ENCODE results near the gene TOP1.

TOP1 gene

GRCh38 chr20:41037179-41037578 is 8.6 kb downstream of the TOP1 start:
- no peak for DNase-seq (ENCODE audit: low read depth)

GRCh38 chr20:41038149-41038877 is 9.7 kb downstream of the TOP1 start:
- DNase-seq (ENCODE audit: low read depth), result no peak

GRCh38 chr20:41038878-41039404 is 10.3 kb downstream of the TOP1 start:
- DNase-seq (ENCODE audit: low read depth), result no peak

- DNase-seq (ENCODE audit: low read depth), result no peak
These were observed 12.2 kb downstream of the TOP1 start for GRCh38 chr20:41040855-41041254.

GRCh38 chr20:41041693-41042092 is 13.1 kb downstream of the TOP1 start:
- no peak for DNase-seq (ENCODE audit: low read depth)

GRCh38 chr20:41044409-41045062 is 15.9 kb downstream of the TOP1 start:
- no peak for DNase-seq (ENCODE audit: low read depth)

- DNase-seq (ENCODE audit: low read depth), result no peak
These were observed 17.0 kb downstream of the TOP1 start for GRCh38 chr20:41045671-41046070.

GRCh38 chr20:41046716-41047115 is 18.1 kb downstream of the TOP1 start:
- DNase-seq (ENCODE audit: low read depth), result no peak

- DNase-seq (ENCODE audit: low read depth), result no peak
These were observed 18.8 kb downstream of the TOP1 start for GRCh38 chr20:41047279-41047974.

- peak; percentile 18 for DNase-seq (ENCODE audit: low read depth)
These were observed 19.3 kb downstream of the TOP1 start for GRCh38 chr20:41047975-41048305.

- DNase-seq (ENCODE audit: low read depth), result no peak
These were observed 20.1 kb downstream of the TOP1 start for GRCh38 chr20:41048461-41049301.

- DNase-seq (ENCODE audit: low read depth), result no peak
These were observed 20.8 kb downstream of the TOP1 start for GRCh38 chr20:41049451-41049850.

- peak; percentile 62 for DNase-seq (ENCODE audit: low read depth)
These were observed 21.9 kb downstream of the TOP1 start for GRCh38 chr20:41050361-41051008.

- DNase-seq (ENCODE audit: low read depth), result no peak
These were observed 22.6 kb downstream of the TOP1 start for GRCh38 chr20:41051009-41051825.

GRCh38 chr20:41052742-41053419 is 24.3 kb downstream of the TOP1 start:
- DNase-seq (ENCODE audit: low read depth), result peak; percentile 86

GRCh38 chr20:41054070-41054846 is 25.6 kb downstream of the TOP1 start:
- DNase-seq (ENCODE audit: low read depth), result no peak

GRCh38 chr20:41054847-41055230 is 26.2 kb downstream of the TOP1 start:
- no peak for DNase-seq (ENCODE audit: low read depth)

GRCh38 chr20:41055679-41056078 is 27.1 kb downstream of the TOP1 start:
- DNase-seq (ENCODE audit: low read depth), result no peak

GRCh38 chr20:41057999-41058673 is 29.5 kb downstream of the TOP1 start:
- peak; percentile 56 for DNase-seq (ENCODE audit: low read depth)

All from fibroblast of gingiva (primary cell).